Activated CD4-positive, alpha-beta T cell treated with anti-CD3 and anti-CD28 coated beads for 4 hours (primary cell): Measurements from ENCODE around the gene MRPS14.

Source experiments
- DNase-seq, 2 donors: peaks; one replicate each; pipeline ENCODE4 v3.0.0-alpha.2; 2020

MRPS14 gene

DNA sequence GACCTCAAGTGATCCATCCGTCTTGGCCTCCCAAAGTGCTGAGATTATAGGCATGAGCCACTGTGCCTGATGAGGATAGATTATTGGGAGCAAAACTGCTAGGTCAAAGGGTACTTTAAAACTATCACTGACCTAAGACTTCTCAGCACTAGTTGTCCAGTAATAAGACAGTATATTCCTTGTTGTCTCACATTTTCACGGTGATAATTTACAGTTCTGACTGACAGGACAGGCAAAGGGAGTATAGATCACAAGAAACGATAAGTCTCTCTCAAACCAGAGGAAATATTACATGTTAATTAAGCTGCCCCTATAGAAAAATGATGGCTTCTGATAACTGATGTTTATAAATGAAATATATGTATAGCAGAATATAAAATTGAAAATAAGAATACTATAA is 3.7 kb downstream of the MRPS14 start:
- DNase-seq: no peak

DNA sequence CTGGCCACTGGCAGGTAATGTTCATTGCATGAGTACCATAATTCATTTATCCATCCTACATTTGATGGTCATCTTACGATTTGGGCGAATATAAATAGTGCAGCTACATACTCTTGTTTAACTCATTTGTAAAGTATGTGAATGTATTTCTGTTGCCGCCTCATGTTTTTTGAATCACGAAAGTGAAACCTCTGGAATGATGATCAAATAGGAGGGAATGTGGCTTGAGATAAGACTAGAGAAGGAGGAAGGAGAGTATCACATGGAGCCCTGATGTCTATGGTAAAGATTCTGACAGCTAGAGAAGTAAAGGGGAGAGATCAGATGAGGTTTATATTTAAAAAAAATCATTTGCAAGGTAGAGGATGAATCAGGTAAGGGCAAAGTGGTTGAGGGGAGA is 8.0 kb downstream of the MRPS14 start:
- DNase-seq: no peak

DNA sequence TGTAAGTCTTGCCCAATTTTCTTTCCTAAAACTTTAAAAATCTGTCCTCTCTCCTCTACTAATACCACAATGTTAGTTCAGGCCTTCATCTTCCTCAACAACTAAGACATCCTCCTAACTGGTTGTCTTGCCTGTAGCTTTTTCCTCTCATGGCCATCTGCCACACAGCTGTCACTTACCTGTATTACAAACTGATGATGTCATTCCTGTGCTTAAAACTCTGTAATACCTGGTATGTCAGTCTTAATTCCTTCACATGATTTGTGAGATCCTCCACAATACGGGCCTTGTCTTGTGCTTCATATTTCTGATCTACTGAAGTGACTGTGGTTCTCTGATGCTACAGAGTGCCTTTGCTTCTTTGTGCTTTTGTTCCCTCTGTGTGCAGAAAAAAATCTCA is 9.8 kb downstream of the MRPS14 start:
- DNase-seq: no peak

DNA sequence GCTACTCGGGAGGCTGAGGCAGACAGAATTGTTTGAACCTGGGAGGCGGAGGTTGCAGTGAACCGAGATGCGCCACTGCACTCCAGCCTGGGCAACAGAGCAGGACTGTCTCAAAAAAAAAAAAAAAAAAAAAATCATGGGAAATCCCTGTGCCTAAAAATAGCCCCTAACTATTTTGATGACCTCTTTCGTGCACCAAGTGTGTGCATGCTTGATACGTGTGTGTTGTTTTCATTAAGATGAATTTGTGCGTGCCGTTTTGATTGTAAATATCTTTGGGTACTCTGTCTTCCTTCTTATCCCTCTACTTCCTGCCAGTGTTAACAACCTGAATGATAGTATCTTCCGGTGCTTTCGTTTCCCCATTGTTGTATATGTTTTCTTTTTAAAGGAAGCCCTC is 13.7 kb downstream of the MRPS14 start:
- no peak for DNase-seq

GRCh38 chr1:175005085-175005783 is 18.0 kb downstream of the MRPS14 start:
- no peak for DNase-seq

DNA sequence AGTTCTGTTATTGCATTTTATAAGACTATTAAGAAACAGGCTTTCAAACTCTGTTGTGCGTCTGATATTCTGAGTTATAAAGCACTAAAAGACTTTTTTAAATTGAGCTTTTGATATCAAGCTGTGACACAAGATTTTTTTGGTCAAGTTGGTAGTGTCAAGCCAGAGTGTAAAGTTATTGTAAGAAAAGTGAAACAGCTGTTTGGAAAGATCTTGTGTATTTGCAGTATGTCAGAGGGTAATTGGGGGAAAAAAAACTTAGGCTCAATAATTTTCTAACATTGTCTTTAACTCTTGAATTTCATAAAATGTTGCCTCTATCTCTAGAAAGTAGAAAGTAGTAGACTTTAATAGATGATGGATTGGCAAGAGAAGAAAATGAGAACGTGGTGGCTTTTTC is 19.7 kb downstream of the MRPS14 start:
- no peak for DNase-seq

DNA sequence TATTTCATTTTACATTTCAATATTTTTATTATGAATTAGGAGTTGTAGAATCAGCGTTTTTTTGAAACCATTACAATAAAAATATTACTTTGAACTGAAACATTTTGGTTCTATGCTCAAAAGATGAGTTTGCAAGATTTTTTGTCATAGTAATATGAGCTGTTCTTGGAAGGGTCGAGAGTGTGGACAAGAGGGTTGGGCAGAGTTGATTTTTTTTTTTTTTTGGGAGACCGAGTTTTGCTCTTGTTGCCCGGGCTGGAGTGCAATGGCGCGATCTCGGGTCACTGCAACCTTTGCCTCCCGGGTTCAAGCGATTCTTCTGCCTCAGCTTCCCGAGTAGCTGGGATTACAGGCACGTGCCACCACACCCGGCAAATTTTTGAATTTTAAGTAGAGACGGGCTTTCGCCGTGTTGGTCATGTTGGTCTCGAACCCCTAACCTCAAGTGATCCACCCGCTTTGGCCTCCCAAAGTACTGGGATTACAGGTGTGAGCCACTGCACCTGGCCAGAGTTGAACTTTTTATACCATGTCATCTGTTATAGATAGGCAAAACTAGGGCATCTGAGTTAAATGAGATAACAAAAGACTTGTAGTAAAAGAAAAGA is 20.2 kb downstream of the MRPS14 start:
- no peak for DNase-seq

DNA sequence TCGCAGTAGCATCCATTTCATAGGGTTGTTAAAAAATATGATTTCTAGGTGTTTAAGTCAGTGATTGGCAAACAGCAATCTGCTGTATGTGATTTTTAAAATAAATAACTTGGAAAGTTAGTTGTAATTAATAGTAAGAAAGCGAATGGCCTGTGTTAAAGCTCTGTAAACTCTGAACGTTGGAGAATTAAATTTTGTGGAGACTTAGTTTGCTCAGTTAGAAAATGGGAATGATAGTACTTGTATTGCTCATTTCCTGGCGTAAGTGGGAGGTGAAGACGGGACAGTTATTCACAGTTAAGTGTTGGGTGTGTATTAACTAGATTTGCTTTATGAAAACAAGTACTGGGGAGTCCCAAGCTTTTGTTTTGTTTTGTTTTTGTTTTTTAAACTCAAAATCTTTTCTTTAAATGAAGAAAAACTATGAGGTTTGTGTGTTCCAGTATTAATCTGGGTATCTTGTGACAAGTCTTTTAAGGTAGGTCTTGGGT is 22.5 kb downstream of the MRPS14 start:
- no peak for DNase-seq

GRCh38 chr1:174999936-175000696 is 23.1 kb downstream of the MRPS14 start, which contains the start of gene CACYBP:
CACYBP (plus strand) TSS chr1:174999947; CDS start chr1:175000181, 234 bp downstream.
- DNase-seq: peak in 1 of 2 donors; percentile 32

GRCh38 chr1:174999216-174999935 is 23.8 kb downstream of the MRPS14 start:
- peak; percentile 97 to 98 for DNase-seq

- DNase-seq: peak; percentile 46 to 49
Measured at GRCh38 chr1:174998569-174999215, 24.5 kb downstream of the MRPS14 start.

- DNase-seq: no peak
Measured at GRCh38 chr1:174997041-174997440, 26.2 kb downstream of the MRPS14 start.

GRCh38 chr1:174996476-174996875 is 26.7 kb downstream of the MRPS14 start:
- DNase-seq: no peak

DNA sequence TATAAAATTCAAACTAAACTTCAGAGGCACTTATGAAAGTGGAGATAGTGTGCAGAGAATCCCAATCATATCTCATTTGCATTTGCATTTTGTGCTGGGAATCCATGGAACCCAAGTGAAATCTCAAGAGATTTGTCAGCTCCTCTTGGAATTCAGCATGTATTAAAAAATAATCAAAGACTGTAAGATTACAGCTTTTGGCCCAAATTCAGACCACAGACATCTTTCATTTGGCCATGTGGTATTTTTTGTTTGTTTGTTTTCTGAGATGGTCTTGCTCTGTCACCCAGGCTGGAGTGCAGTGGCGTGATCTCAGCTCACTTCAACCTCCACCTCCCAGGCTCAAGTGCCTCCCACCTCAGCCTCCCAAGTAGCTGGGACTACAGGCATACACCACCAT is 27.3 kb downstream of the MRPS14 start:
- DNase-seq: no peak

DNA sequence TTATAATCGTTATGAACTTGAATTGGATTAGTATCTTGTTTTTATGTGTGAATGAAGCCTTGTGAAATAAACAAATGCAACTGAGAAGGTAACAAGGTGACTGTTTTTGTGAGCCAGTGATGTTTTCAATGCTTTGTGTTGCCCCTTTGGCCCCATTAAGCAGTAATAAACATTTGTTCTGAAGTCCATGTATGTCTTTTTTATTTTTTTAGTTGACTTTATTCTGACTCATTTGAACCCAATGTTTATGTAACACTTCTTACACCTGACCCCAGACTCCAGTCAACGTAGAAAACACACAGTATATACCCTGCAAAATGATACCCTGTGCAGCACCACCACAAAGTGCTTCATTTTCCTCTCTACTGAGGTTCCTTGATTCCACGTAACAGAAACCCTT is 28.1 kb downstream of the MRPS14 start:
- no peak for DNase-seq

DNA sequence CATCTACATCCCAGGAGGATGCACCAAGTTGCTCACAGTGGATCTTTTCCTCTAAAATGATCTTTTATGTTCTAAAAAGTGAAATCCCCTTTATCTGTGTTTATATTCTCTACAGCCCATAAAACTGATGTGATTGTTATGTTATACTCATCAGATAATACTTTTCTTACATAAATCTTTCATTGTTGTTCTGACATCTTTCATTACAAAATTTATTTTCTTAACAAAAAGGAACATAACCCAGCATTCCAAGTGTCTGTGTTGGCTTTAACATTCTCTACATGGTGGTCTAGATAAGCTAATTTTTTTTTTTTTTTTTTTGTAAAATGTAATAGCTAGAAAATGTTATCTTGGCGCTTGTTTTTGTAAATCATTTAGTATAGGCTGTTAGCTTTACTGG is 31.8 kb downstream of the MRPS14 start:
- no peak for DNase-seq

GRCh38 chr1:174990382-174990999 is 32.7 kb downstream of the MRPS14 start:
- no peak for DNase-seq

GRCh38 chr1:174989536-174990220 is 33.5 kb downstream of the MRPS14 start:
- no peak for DNase-seq

GRCh38 chr1:174988986-174989385 is 34.2 kb downstream of the MRPS14 start:
- no peak for DNase-seq

GRCh38 chr1:174988539-174988938 is 34.7 kb downstream of the MRPS14 start:
- DNase-seq: no peak

- DNase-seq: no peak
Measured at GRCh38 chr1:174984952-174985351, 38.3 kb downstream of the MRPS14 start.
